SK-N-SH treated with all-trans-retinoic acid at 6 μM for 48 hours (cell line): Measurements from ENCODE around the gene TRABD2A.

Experiments
- ATAC-seq: fragments of 200-7000 bp; cut with Tn5 transposase; 3 replicates; pipeline ENCODE4 v1.9.1; 2020; ENCODE audit warnings: mild to moderate bottlenecking, moderate library complexity
- BACH2 ChIP-seq: fragments of 250-450 bp; sonication (Bioruptor Pico); IDR thresholded peaks from 2 replicates; pipeline ENCODE4 v1.9.0; 2021; ENCODE audit warnings: mild to moderate bottlenecking, borderline replicate concordance
- CREB5 ChIP-seq: fragments of 250-450 bp; sonication (Bioruptor Pico); IDR thresholded peaks from 2 replicates; pipeline ENCODE4 v1.5.1; 2020; ENCODE audit warnings: low read depth, mild to moderate bottlenecking, moderate library complexity
- CSRNP3 ChIP-seq: fragments of 250-450 bp; sonication (Bioruptor Pico); IDR thresholded peaks from 2 replicates; pipeline ENCODE4 v1.5.1; 2021; ENCODE audit warnings: mild to moderate bottlenecking, moderate library complexity
- ESRRG ChIP-seq: fragments of 250-450 bp; sonication (Bioruptor Pico); IDR thresholded peaks from 2 replicates; pipeline ENCODE4 v1.6.1; 2021; ENCODE audit warnings: mild to moderate bottlenecking
- GLIS3 ChIP-seq: fragments of 250-450 bp; sonication (Bioruptor Pico); IDR thresholded peaks from 2 replicates; pipeline ENCODE4 v1.5.0; 2020; ENCODE audit warnings: mild to moderate bottlenecking, moderate library complexity
- ISL1 ChIP-seq: fragments of 250-450 bp; sonication (Bioruptor Pico); IDR thresholded peaks from 2 replicates; pipeline ENCODE4 v2.1.2; 2022; ENCODE audit warnings: mild to moderate bottlenecking, moderate library complexity
- PATZ1 ChIP-seq: fragments of 250-450 bp; sonication (Bioruptor Pico); IDR thresholded peaks from 2 replicates; pipeline ENCODE4 v1.8.0; 2020; ENCODE audit warnings: mild to moderate bottlenecking, moderate library complexity, borderline replicate concordance
- POU6F1 ChIP-seq: fragments of 250-450 bp; sonication (Bioruptor Pico); IDR thresholded peaks from 2 replicates; pipeline ENCODE4 v1.8.0; 2021; ENCODE audit warnings: low read depth, mild to moderate bottlenecking, moderate library complexity, borderline replicate concordance
- PPARA ChIP-seq: fragments of 250-450 bp; sonication (Bioruptor Pico); IDR thresholded peaks from 2 replicates; pipeline ENCODE4 v1.5.0; 2020; ENCODE audit warnings: mild to moderate bottlenecking, borderline replicate concordance
- RARB ChIP-seq: fragments of 250-450 bp; sonication (Bioruptor Pico); IDR thresholded peaks from 2 replicates; pipeline ENCODE4 v1.8.0; 2021; ENCODE audit warnings: mild to moderate bottlenecking, moderate library complexity
- SNAI2 ChIP-seq: fragments of 250-450 bp; sonication (Bioruptor Pico); IDR thresholded peaks from 2 replicates; pipeline ENCODE4 v1.5.0; 2020; ENCODE audit warnings: mild to moderate bottlenecking, moderate library complexity
- TCF4 ChIP-seq: fragments of 250-450 bp; sonication (Bioruptor Pico); IDR thresholded peaks from 2 replicates; pipeline ENCODE4 v1.8.0; 2021; ENCODE audit warnings: mild to moderate bottlenecking, moderate library complexity, borderline replicate concordance
- TOX ChIP-seq: fragments of 250-450 bp; sonication (Bioruptor Pico); IDR thresholded peaks from 2 replicates; pipeline ENCODE4 v1.8.0; 2021; ENCODE audit warnings: mild to moderate bottlenecking, moderate library complexity, borderline replicate concordance
- TSHZ2 ChIP-seq: fragments of 250-450 bp; sonication (Bioruptor Pico); IDR thresholded peaks from 2 replicates; pipeline ENCODE4 v1.5.0; 2020; ENCODE audit warnings: mild to moderate bottlenecking, moderate library complexity
- ZC3H10 ChIP-seq: fragments of 250-450 bp; sonication (Bioruptor Pico); IDR thresholded peaks from 2 replicates; pipeline ENCODE4 v1.5.1; 2021; ENCODE audit warnings: mild to moderate bottlenecking, moderate library complexity
- ZFP3 ChIP-seq: fragments of 250-450 bp; sonication (Bioruptor Pico); IDR thresholded peaks from 2 replicates; pipeline ENCODE4 v1.5.0; 2020; ENCODE audit warnings: mild to moderate bottlenecking, moderate library complexity
- ZNF565 ChIP-seq: fragments of 450-650 bp; formaldehyde crosslinking; conservative IDR thresholded peaks from 2 replicates; pipeline ENCODE4 v1.5.0; 2020; ENCODE audit warnings: low read depth, mild to moderate bottlenecking, moderate library complexity
- ZNF70 ChIP-seq: fragments of 450-650 bp; formaldehyde crosslinking; IDR thresholded peaks from 2 replicates; pipeline ENCODE4 v1.5.0; 2020; ENCODE audit warnings: mild to moderate bottlenecking, moderate library complexity
- ZNF8 ChIP-seq: fragments of 450-650 bp; formaldehyde crosslinking; IDR thresholded peaks from 2 replicates; pipeline ENCODE4 v1.5.0; 2020; ENCODE audit warnings: mild to moderate bottlenecking, moderate library complexity

The TRABD2A gene

GRCh38 chr2:84779781-84780180 is 101.1 kb downstream of the TRABD2A start:
- no peak for ATAC-seq
- no peak for TF ChIP-seq ZNF565 (CRISPR knock-in tag)
- no peak for TF ChIP-seq ISL1
- TF ChIP-seq TSHZ2 (CRISPR knock-in tag) = no peak
- no peak for TF ChIP-seq ZNF70 (CRISPR knock-in tag)
- TF ChIP-seq ESRRG = no peak
- TF ChIP-seq ZFP3 = no peak
- TF ChIP-seq RARB (CRISPR knock-in tag) = no peak
- TF ChIP-seq ZNF8 (CRISPR knock-in tag) = no peak
- no peak for TF ChIP-seq PATZ1 (CRISPR knock-in tag)
- TF ChIP-seq POU6F1 (CRISPR knock-in tag) = no peak
- no peak for TF ChIP-seq BACH2 (CRISPR knock-in tag)
- TF ChIP-seq CSRNP3 (CRISPR knock-in tag) = no peak
- no peak for TF ChIP-seq SNAI2
- TF ChIP-seq GLIS3 = no peak
- TF ChIP-seq TOX = no peak

GRCh38 chr2:84778911-84779690 is 101.8 kb downstream of the TRABD2A start:
- TF ChIP-seq TOX (no peak), PATZ1 (CRISPR knock-in tag) (no peak), GLIS3 (no peak), TSHZ2 (CRISPR knock-in tag) (no peak), SNAI2 (no peak), ZNF8 (CRISPR knock-in tag) (no peak), ZNF70 (CRISPR knock-in tag) (no peak), ISL1 (no peak), POU6F1 (CRISPR knock-in tag) (no peak), TCF4 (CRISPR knock-in tag) (no peak), CREB5 (CRISPR knock-in tag) (no peak), PPARA (CRISPR knock-in tag) (no peak), ZC3H10 (no peak)
- ATAC-seq = no peak
